GM12892 (cell line): Measurements from ENCODE around the gene MRPL17.

Experiments used
- POLR2A ChIP-seq: IDR thresholded peaks from 2 replicates; pipeline ENCODE4 v1.6.1; 2011; ENCODE audit warnings: low read depth, low read length, control low read depth
- POLR2AphosphoS5 ChIP-seq: IDR thresholded peaks from 2 replicates; pipeline ENCODE4 v1.6.1; 2011; ENCODE audit warnings: low read depth, low read length, control low read depth
- TAF1 ChIP-seq: IDR thresholded peaks from 2 replicates; pipeline ENCODE4 v1.6.1; 2011; ENCODE audit warnings: low read depth, mild to moderate bottlenecking, control low read depth, low read length, borderline replicate concordance

- no peak for TF ChIP-seq POLR2A
- TF ChIP-seq TAF1 = no peak
- TF ChIP-seq POLR2AphosphoS5 = no peak
These were observed 16.6 kb downstream of the MRPL17 start for GRCh38 chr11:6666302-6667183.
